HepG2 (cell line): ENCODE measurements around the gene METTL1. TPM values are rescaled to one million over a fixed set of nuclear protein-coding genes. Genes with fewer than 3 reads are reported as not detected.

Experiments
- ARNT ChIP-seq: fragments of 450-650 bp; IDR thresholded peaks from 2 replicates; pipeline ENCODE4 v1.6.1; 2017
- BCL6 ChIP-seq: IDR thresholded peaks from 2 replicates; pipeline ENCODE4 v1.6.1; 2016; ENCODE audit warnings: missing genetic modification reagents, missing compliant biosample characterization
- DMTF1 ChIP-seq: sonication (generic); formaldehyde crosslinking; IDR thresholded peaks from 2 replicates; pipeline ENCODE4 v1.4.0; 2020; ENCODE audit warnings: mild to moderate bottlenecking, missing genetic modification reagents
- DNMT1 ChIP-seq: sonication (generic); formaldehyde crosslinking; IDR thresholded peaks from 2 replicates; pipeline ENCODE4 v1.5.1; 2020; ENCODE audit warnings: mild to moderate bottlenecking, missing genetic modification reagents
- HNRNPH1 ChIP-seq: fragments of 200-400 bp; formaldehyde crosslinking; optimal IDR thresholded peaks from 2 replicates; pipeline ENCODE3; 2017; ENCODE audit warnings: mild to moderate bottlenecking, low read depth, low read length
- HOXD1 ChIP-seq: sonication (generic); formaldehyde crosslinking; IDR thresholded peaks from 2 replicates; pipeline ENCODE4 v1.5.0; 2020; ENCODE audit warnings: missing genetic modification reagents
- ISL2 ChIP-seq: sonication (generic); formaldehyde crosslinking; IDR thresholded peaks from 2 replicates; pipeline ENCODE4 v1.5.0; 2020; ENCODE audit warnings: missing genetic modification reagents
- KLF6 ChIP-seq: IDR thresholded peaks from 2 replicates; pipeline ENCODE4 v1.8.0; 2016; ENCODE audit warnings: missing biosample characterization, missing genetic modification reagents
- NR3C1 ChIP-seq: sonication (generic); formaldehyde crosslinking; IDR thresholded peaks from 2 replicates; pipeline ENCODE4 v1.4.0; 2020; ENCODE audit warnings: missing genetic modification reagents
- RBM39 ChIP-seq: fragments of 200-400 bp; formaldehyde crosslinking; IDR thresholded peaks from one replicate; pipeline ENCODE4 v1.6.1; 2018; ENCODE audit warnings: antibody characterized with exemption, mild to moderate bottlenecking, low read depth, low read length; ENCODE audit not compliant: poor library complexity, severe bottlenecking
- RNF2 ChIP-seq: fragments of 450-650 bp; conservative IDR thresholded peaks from 2 replicates; pipeline ENCODE4 v1.6.1; 2016; ENCODE audit warnings: low read depth
- SP5 ChIP-seq: IDR thresholded peaks from 2 replicates; pipeline ENCODE4 v1.6.1; 2016; ENCODE audit warnings: low read depth, borderline replicate concordance
- TMF1 ChIP-seq: sonication (generic); formaldehyde crosslinking; IDR thresholded peaks from 2 replicates; pipeline ENCODE4 v1.8.1; 2022; ENCODE audit warnings: low read depth, missing genetic modification reagents
- ZBTB7B ChIP-seq: sonication (generic); formaldehyde crosslinking; IDR thresholded peaks from 2 replicates; pipeline ENCODE4 v1.4.0; 2020; ENCODE audit warnings: missing genetic modification reagents
- ZMYM2 ChIP-seq: sonication (generic); formaldehyde crosslinking; IDR thresholded peaks from 2 replicates; pipeline ENCODE4 v1.8.0; 2022; ENCODE audit warnings: mild to moderate bottlenecking, missing genetic modification reagents
- ZNF12 ChIP-seq: sonication (generic); formaldehyde crosslinking; IDR thresholded peaks from 2 replicates; pipeline ENCODE4 v1.5.0; 2020; ENCODE audit warnings: missing genetic modification reagents
- ZNF253 ChIP-seq: sonication (generic); formaldehyde crosslinking; IDR thresholded peaks from 2 replicates; pipeline ENCODE4 v1.8.0; 2022; ENCODE audit warnings: mild to moderate bottlenecking, missing genetic modification reagents, borderline replicate concordance
- ZNF562 ChIP-seq: sonication (generic); formaldehyde crosslinking; IDR thresholded peaks from 2 replicates; pipeline ENCODE4 v1.8.0; 2022; ENCODE audit warnings: missing genetic modification reagents, borderline replicate concordance
- ZNF563 ChIP-seq: sonication (generic); formaldehyde crosslinking; IDR thresholded peaks from 2 replicates; pipeline ENCODE4 v1.8.0; 2022; ENCODE audit warnings: mild to moderate bottlenecking, moderate library complexity, missing genetic modification reagents
- ZNF569 ChIP-seq: sonication (generic); formaldehyde crosslinking; IDR thresholded peaks from 2 replicates; pipeline ENCODE4 v1.5.0; 2020; ENCODE audit warnings: mild to moderate bottlenecking, missing genetic modification reagents, moderate library complexity, borderline replicate concordance
- ZNF616 ChIP-seq: sonication (generic); formaldehyde crosslinking; IDR thresholded peaks from 2 replicates; pipeline ENCODE4 v1.5.0; 2020; ENCODE audit warnings: low read depth, mild to moderate bottlenecking, missing genetic modification reagents
- polyA plus RNA-seq, 8 experiments: library from polyadenylated mRNA; depleted of rRNA in 3 of 8; stranded (reverse) in 7 of 8; unstranded in 1 of 8; fragments of >200 nt; fragmentation: Illumina TruSeq in 4 of 8; extraction: Trizol in 4 of 8; gene quantifications; 2 replicates each; pipeline versions ENCODE4 v1.2.1 to v1.2.3, GENCODE V29; 2011 to 2016; ENCODE audit warnings: low read depth in 4 of 8, missing spikeins in 1 of 8, mixed read lengths in 1 of 8; ENCODE audit not compliant: insufficient read depth in 1 of 8
- total RNA-seq, 5 experiments: library from RNA; depleted of rRNA; stranded (reverse); fragments of >200 nt; fragmentation: Illumina TruSeq; extraction: Trizol; gene quantifications; 2 replicates each; pipeline ENCODE4 v1.2.3, GENCODE V29; 2016; ENCODE audit warnings: low read depth in 1 of 5
- TF ChIP-seq, protein P1 (sequence below): sonication (generic); formaldehyde crosslinking; IDR thresholded peaks from 2 replicates; pipeline ENCODE4 v1.9.0; 2021; ENCODE audit warnings: missing genetic modification reagents, borderline replicate concordance
- TF ChIP-seq, protein P2 (sequence below): sonication (generic); formaldehyde crosslinking; IDR thresholded peaks from 2 replicates; pipeline ENCODE4 v1.4.0; 2020; ENCODE audit warnings: missing genetic modification reagents, borderline replicate concordance

METTL1 gene
- total and polyA plus RNA-seq, 2 of the 13 experiments (the other 11 are each of a cell fraction or from before 2014, with no cell fraction given), result 34.7 to 36.9 TPM

GRCh38 chr12:57744777-57745484 is 27.0 kb downstream of the METTL1 start, which contains the start of gene TSPAN31 (continued):
- TF ChIP-seq RNF2 (0 out of 2 replicates have a peak, but pooled peaks have one; percentile 19), HNRNPH1 (peak; percentile 6), NR3C1 (CRISPR knock-in tag) (no peak), DMTF1 (CRISPR knock-in tag) (no peak), ZNF12 (CRISPR knock-in tag) (no peak), BCL6 (no peak), TMF1 (CRISPR knock-in tag) (no peak; the same call in 1 of the 2 replicates), ZNF562 (CRISPR knock-in tag) (no peak), ZNF569 (no peak), SP5 (CRISPR knock-in tag) (no peak), ZMYM2 (CRISPR knock-in tag) (no peak), ARNT (no peak), RBM39 (no peak), ISL2 (no peak), ZBTB7B (CRISPR knock-in tag) (peak; percentile 16; the same call in 1 of the 2 replicates), HOXD1 (CRISPR knock-in tag) (no peak), ZNF616 (CRISPR knock-in tag) (no peak), ZNF253 (CRISPR knock-in tag) (no peak), KLF6 (CRISPR knock-in tag) (no peak; the same call in 1 of the 2 replicates), DNMT1 (CRISPR knock-in tag) (no peak), ZNF563 (CRISPR knock-in tag) (0 out of 2 replicates have a peak, but pooled peaks have one; percentile 32)
- TF ChIP-seq, protein P1, sequence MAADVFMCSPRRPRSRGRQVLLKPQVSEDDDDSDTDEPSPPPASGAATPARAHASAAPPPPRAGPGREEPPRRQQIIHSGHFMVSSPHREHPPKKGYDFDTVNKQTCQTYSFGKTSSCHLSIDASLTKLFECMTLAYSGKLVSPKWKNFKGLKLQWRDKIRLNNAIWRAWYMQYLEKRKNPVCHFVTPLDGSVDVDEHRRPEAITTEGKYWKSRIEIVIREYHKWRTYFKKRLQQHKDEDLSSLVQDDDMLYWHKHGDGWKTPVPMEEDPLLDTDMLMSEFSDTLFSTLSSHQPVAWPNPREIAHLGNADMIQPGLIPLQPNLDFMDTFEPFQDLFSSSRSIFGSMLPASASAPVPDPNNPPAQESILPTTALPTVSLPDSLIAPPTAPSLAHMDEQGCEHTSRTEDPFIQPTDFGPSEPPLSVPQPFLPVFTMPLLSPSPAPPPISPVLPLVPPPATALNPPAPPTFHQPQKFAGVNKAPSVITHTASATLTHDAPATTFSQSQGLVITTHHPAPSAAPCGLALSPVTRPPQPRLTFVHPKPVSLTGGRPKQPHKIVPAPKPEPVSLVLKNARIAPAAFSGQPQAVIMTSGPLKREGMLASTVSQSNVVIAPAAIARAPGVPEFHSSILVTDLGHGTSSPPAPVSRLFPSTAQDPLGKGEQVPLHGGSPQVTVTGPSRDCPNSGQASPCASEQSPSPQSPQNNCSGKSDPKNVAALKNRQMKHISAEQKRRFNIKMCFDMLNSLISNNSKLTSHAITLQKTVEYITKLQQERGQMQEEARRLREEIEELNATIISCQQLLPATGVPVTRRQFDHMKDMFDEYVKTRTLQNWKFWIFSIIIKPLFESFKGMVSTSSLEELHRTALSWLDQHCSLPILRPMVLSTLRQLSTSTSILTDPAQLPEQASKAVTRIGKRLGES (CRISPR knock-in tag), result no peak
- TF ChIP-seq, protein P2, sequence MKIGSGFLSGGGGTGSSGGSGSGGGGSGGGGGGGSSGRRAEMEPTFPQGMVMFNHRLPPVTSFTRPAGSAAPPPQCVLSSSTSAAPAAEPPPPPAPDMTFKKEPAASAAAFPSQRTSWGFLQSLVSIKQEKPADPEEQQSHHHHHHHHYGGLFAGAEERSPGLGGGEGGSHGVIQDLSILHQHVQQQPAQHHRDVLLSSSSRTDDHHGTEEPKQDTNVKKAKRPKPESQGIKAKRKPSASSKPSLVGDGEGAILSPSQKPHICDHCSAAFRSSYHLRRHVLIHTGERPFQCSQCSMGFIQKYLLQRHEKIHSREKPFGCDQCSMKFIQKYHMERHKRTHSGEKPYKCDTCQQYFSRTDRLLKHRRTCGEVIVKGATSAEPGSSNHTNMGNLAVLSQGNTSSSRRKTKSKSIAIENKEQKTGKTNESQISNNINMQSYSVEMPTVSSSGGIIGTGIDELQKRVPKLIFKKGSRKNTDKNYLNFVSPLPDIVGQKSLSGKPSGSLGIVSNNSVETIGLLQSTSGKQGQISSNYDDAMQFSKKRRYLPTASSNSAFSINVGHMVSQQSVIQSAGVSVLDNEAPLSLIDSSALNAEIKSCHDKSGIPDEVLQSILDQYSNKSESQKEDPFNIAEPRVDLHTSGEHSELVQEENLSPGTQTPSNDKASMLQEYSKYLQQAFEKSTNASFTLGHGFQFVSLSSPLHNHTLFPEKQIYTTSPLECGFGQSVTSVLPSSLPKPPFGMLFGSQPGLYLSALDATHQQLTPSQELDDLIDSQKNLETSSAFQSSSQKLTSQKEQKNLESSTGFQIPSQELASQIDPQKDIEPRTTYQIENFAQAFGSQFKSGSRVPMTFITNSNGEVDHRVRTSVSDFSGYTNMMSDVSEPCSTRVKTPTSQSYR (CRISPR knock-in tag), result peak; percentile 35; the same call in 1 of the 2 replicates
